ENCODE measurements around the gene MAGEA9.

Gene MAGEA9

GRCh38 chrX:149799095-149799714 lies 17.5 kb downstream of the MAGEA9 start:
- Mint-ChIP-seq H3K9me3 (peaks cover 30% of the 10 kb centered on the region), H3K36me3 (ENCODE audit: low read depth) (no peaks in the 10 kb centered on the region), H3K4me3 (no peak overlapping the region), H3K27ac (no peak overlapping the region), H3K4me1 (no peaks in the 10 kb centered on the region), H3K27me3 (ENCODE audit: low read depth) (no peaks in the 10 kb centered on the region)
- TF ChIP-seq CTCF (IDR thresholded peaks at IDR 0.05; ENCODE audit: unreplicated experiment in 3 of 3), result no peak

GRCh38 chrX:149799938-149800337 lies 18.2 kb downstream of the MAGEA9 start:
- no peaks in the 10 kb centered on the region for H3K36me3 Mint-ChIP-seq (ENCODE audit: low read depth)
- no peak overlapping the region for H3K4me3 Mint-ChIP-seq
- no peak overlapping the region for H3K27ac Mint-ChIP-seq
- H3K9me3 Mint-ChIP-seq, result peaks cover 35% of the 10 kb centered on the region
- H3K27me3 Mint-ChIP-seq (ENCODE audit: low read depth), result no peaks in the 10 kb centered on the region
- no peaks in the 10 kb centered on the region for H3K4me1 Mint-ChIP-seq
- TF ChIP-seq CTCF (IDR thresholded peaks at IDR 0.05; ENCODE audit: unreplicated experiment in 3 of 3), result no peak

GRCh38 chrX:149803458-149804062 lies 21.8 kb downstream of the MAGEA9 start:
- H3K4me1 Mint-ChIP-seq, result no peaks in the 10 kb centered on the region
- no peaks in the 10 kb centered on the region for H3K36me3 Mint-ChIP-seq (ENCODE audit: low read depth)
- no peaks in the 10 kb centered on the region for H3K27me3 Mint-ChIP-seq (ENCODE audit: low read depth)
- no peak for TF ChIP-seq CTCF (IDR thresholded peaks at IDR 0.05; ENCODE audit: unreplicated experiment in 3 of 3)
- no peak overlapping the region for H3K27ac Mint-ChIP-seq
- H3K9me3 Mint-ChIP-seq, result peaks cover 27% of the 10 kb centered on the region
- no peak overlapping the region for H3K4me3 Mint-ChIP-seq

GRCh38 chrX:149804102-149804501 lies 22.4 kb downstream of the MAGEA9 start:
- no peak overlapping the region for H3K4me3 Mint-ChIP-seq
- peaks cover 27% of the 10 kb centered on the region for H3K9me3 Mint-ChIP-seq
- no peaks in the 10 kb centered on the region for H3K36me3 Mint-ChIP-seq (ENCODE audit: low read depth)
- no peak for TF ChIP-seq CTCF (IDR thresholded peaks at IDR 0.05; ENCODE audit: unreplicated experiment in 3 of 3)
- H3K27me3 Mint-ChIP-seq (ENCODE audit: low read depth), result no peaks in the 10 kb centered on the region
- H3K27ac Mint-ChIP-seq, result no peak overlapping the region
- no peaks in the 10 kb centered on the region for H3K4me1 Mint-ChIP-seq

GRCh38 chrX:149807747-149808458 lies 26.2 kb downstream of the MAGEA9 start:
- no peak for TF ChIP-seq CTCF (IDR thresholded peaks at IDR 0.05; ENCODE audit: unreplicated experiment in 3 of 3)
- peaks cover 16% of the 10 kb centered on the region for H3K9me3 Mint-ChIP-seq
- no peaks in the 10 kb centered on the region for H3K36me3 Mint-ChIP-seq (ENCODE audit: low read depth)
- H3K4me3 Mint-ChIP-seq, result no peak overlapping the region
- H3K27ac Mint-ChIP-seq, result no peak overlapping the region
- H3K4me1 Mint-ChIP-seq, result no peaks in the 10 kb centered on the region
- no peaks in the 10 kb centered on the region for H3K27me3 Mint-ChIP-seq (ENCODE audit: low read depth)

Measured in nephron (organoid).